Activated CD8-positive, alpha-beta memory T cell treated with anti-CD3 and anti-CD28 coated beads, Interleukin-2, amount 50 U/mL, for 24 hours (primary cell): ENCODE measurements around the gene UROC1.
"Not testable (repeated sequence)": the region's sequence is repeated elsewhere in the genome, so short reads cannot be mapped to it uniquely, and the experiment has no call there.

Experiments used
- DNase-seq: peaks from one replicate; pipeline ENCODE4 v3.0.0-alpha.2; 2020; ENCODE audit errors: extremely low read depth

Gene UROC1

GRCh38 chr3:126546549-126547239, 29.1 kb upstream of the UROC1 start:
- no peak for DNase-seq

- DNase-seq: no peak
Measured at GRCh38 chr3:126546013-126546412, 28.4 kb upstream of the UROC1 start.

GRCh38 chr3:126545544-126545943, 28.0 kb upstream of the UROC1 start:
- no peak for DNase-seq

GRCh38 chr3:126544596-126545281, 27.2 kb upstream of the UROC1 start:
- DNase-seq: no peak

DNA sequence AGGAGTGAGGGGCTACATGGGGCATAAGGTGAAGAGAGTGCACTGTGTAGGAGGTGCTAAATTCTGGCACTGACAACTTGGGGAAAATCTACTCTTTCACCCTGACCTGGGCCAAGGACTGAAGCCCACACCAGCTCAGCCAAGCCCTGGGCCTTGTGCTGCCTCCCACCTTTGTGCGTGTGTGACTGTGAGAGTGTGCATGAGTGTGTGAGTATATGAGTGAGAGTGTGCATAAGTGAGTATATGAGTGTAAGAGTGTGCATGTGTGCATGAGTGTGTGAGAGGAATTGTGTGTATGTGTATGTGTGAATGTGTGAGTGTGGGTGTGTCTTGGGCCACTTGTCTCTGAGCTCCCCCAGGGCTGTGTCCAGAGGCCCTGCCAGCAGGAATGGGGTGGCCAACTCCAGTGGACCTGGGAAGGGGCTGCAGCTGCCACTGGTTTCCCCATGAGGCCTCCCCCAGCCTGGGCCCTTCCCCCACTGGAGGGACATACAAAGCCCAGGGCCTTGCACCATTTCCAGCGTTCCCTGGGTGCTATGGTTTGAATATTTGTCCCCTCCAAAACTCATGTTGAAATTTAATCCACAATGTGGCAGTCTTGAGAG, 26.0 kb upstream of the UROC1 start:
- DNase-seq: no peak

GRCh38 chr3:126542340-126543241, 25.0 kb upstream of the UROC1 start:
- DNase-seq: no peak

DNA sequence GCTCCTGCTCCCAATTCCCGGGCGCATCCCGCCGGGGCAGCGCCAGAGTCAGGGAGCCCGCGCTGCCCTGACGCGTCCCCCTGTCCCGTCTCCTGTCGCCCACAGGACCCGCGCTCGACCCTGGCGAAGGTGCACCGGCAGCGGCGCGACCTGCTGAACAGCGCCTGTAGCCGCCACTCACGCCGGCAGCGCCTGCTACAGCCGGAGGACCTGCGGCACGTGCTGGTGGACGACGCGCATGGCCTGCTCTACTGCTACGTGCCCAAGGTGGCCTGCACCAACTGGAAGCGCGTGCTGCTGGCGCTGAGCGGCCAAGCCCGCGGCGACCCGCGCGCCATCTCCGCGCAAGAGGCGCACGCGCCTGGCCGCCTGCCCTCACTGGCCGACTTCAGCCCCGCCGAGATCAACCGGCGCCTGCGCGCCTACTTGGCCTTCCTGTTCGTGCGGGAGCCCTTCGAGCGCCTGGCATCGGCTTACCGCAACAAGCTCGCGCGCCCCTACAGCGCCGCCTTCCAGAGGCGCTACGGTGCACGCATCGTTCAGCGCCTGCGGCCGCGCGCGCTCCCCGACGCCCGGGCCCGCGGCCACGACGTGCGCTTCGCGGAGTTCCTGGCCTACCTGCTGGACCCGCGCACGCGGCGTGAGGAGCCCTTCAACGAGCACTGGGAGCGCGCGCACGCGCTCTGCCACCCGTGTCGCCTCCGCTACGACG, 24.2 kb upstream of the UROC1 start:
- no peak for DNase-seq

- DNase-seq: no peak
Measured at GRCh38 chr3:126540951-126541627, 23.5 kb upstream of the UROC1 start.

GRCh38 chr3:126540342-126540849, 22.8 kb upstream of the UROC1 start:
- DNase-seq: no peak

DNA sequence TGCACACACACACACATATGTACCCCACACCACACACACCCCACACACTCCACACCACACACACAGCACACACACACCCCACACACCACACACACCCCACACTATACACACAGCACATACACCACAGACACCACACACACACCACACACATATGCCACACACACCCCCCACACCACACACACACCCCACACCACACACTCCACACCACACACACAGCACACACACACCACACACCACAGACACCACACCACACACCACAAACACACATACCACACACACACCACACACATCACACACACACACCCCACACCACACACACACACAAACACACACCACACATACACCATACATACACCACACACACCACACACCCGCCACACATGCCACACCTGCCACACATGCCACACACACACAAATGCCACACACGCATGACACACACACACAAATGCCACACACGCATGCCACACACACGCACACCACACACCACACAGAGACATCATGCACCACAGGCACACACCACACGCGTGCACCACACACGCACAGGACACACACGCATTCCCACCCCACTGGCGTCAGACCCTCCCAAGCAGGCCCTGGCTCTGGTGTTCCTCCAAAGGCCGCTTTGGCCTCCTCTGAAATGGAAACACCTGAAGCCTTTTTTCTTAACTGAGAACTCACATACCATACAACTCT, 22.1 kb upstream of the UROC1 start:
- DNase-seq: no peak

GRCh38 chr3:126538966-126539365, 21.4 kb upstream of the UROC1 start:
- DNase-seq: no peak

GRCh38 chr3:126538316-126538715, 20.7 kb upstream of the UROC1 start:
- no peak for DNase-seq

- DNase-seq: no peak
Measured at GRCh38 chr3:126537730-126538281, 20.2 kb upstream of the UROC1 start.

DNA sequence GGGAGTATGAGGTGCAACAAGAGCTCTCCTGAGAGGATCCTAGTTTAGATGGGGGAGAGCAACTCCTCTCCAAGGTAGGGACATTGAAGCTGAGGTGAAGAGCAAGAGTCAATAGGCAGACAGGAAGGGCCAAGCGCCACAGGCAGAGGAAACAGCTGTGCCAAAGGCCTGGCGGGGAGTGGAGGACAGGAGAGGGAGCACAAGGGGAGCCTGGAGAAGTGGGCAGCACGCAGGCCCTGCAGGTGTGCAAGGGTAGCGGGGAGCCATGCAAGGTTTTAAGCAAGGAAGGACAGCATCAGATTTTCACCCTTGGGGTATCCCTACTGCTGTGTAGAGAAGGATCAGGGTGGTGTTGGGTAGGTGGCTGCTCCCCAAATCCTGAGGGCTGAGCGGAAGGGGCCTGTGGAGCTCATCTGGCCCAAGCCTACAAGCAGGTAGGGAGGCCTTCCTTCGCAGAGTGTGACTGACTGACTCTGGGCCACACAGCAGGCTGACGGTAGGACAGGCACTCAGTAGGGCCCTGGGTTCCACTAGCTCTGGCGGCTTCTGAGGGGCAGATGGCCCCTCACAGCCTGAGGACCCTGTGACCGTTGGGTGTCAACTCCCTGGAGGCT, 19.6 kb upstream of the UROC1 start:
- no peak for DNase-seq

DNA sequence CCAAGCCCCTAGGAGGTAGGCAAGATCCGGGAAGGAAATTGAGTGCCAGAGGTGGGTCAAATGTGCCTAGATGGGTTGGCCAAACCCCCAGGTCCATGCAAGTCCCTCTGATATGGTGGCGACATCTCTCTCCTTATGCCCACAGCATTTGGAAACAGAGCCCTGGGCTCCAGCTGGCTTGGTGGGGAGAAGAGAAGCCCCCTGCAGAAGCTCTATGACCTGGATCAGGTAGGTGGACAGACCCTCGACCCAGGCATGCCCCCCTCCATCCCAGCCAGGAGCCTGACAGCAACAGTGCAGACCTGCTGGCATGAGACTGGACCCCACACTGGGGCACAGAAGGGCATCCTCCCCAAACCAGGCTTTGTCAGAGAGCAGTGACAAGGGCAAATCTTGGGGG, 18.6 kb upstream of the UROC1 start:
- no peak for DNase-seq

- no peak for DNase-seq
Measured at GRCh38 chr3:126535636-126536035, 18.1 kb upstream of the UROC1 start.

GRCh38 chr3:126534716-126535115, 17.1 kb upstream of the UROC1 start:
- DNase-seq: not testable (repeated sequence)

DNA sequence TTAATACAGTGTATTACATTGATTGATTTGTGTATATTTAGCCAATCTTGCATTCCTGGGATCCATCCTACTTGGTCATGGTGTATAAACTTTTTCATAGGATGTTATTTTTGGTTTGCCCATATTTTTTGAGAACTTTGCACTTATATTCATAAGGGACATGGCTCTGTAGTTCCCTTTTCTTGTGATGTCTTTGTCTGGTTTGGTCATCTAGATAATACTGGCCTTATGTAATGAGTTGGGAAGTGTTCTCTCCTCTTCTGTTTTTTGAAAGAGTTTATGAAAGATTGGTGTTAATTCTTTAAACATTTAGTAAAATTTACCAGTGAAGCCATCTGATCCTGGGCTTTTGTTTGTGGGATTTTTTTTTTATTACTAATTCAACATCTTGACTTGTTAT, 15.9 kb upstream of the UROC1 start:
- no peak for DNase-seq

DNA sequence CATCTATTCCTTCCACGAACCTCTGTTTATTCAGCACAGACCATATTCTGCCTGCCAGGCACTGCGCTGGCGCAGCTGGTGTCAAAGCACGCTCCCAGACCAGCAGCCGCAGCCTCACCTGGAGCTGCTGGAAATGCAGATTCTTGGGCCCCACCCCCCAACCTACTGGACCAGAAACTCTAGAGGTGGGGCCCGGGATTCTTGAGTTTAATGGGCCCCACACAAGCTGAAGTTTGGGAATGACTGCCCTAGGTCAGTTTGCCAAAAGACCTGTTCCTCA, 13.4 kb upstream of the UROC1 start:
- no peak for DNase-seq
